Transverse colon (tissue), 3 donors: ENCODE measurements around the gene YTHDC2.

Source experiments
- POLR2A ChIP-seq: fragments of 450-650 bp; IDR thresholded peaks from one replicate; pipeline ENCODE4 v1.6.1; 2016; ENCODE audit warnings: antibody characterized with exemption, mild to moderate bottlenecking, moderate library complexity
- TF ChIP-seq, protein P1 (sequence below), 5 experiments: fragments of 200-600 bp in 3 of 5; fragments of 450-650 bp in 2 of 5; sonication (generic) in 3 of 5; IDR thresholded peaks; 1 replicate in 2 of 5; 2 replicates in 3 of 5; pipeline ENCODE4 v1.5.1; 2016 to 2017; ENCODE audit warnings: antibody characterized with exemption in 5 of 5, inconsistent platforms in 3 of 5, mild to moderate bottlenecking in 2 of 5, moderate library complexity in 1 of 5

GRCh38 chr5:113552620-113553019 lies 39.1 kb downstream of the YTHDC2 start:
- no peak for TF ChIP-seq POLR2A
- TF ChIP-seq, protein P1, sequence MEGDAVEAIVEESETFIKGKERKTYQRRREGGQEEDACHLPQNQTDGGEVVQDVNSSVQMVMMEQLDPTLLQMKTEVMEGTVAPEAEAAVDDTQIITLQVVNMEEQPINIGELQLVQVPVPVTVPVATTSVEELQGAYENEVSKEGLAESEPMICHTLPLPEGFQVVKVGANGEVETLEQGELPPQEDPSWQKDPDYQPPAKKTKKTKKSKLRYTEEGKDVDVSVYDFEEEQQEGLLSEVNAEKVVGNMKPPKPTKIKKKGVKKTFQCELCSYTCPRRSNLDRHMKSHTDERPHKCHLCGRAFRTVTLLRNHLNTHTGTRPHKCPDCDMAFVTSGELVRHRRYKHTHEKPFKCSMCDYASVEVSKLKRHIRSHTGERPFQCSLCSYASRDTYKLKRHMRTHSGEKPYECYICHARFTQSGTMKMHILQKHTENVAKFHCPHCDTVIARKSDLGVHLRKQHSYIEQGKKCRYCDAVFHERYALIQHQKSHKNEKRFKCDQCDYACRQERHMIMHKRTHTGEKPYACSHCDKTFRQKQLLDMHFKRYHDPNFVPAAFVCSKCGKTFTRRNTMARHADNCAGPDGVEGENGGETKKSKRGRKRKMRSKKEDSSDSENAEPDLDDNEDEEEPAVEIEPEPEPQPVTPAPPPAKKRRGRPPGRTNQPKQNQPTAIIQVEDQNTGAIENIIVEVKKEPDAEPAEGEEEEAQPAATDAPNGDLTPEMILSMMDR (IDR thresholded peaks at IDR 0.05) = no peak
